HG03139 (cell line): ENCODE measurements around the gene CTAGE6.
"Not testable (repeated sequence)": the region's sequence is repeated elsewhere in the genome, so short reads cannot be mapped to it uniquely, and the experiment has no call there.

Experiments used
- ATAC-seq: cut with Tn5 transposase; IDR thresholded peaks from one replicate; pipeline ENCODE4 v1.9.1; 2021; ENCODE audit not compliant: unreplicated experiment

The CTAGE6 gene

GRCh38 chr7:143720335-143720734 lies 37.2 kb downstream of the CTAGE6 start:
- not testable (repeated sequence) for ATAC-seq

- ATAC-seq: not testable (repeated sequence)
Observed at GRCh38 chr7:143715543-143716193, 41.8 kb downstream of the CTAGE6 start.

DNA sequence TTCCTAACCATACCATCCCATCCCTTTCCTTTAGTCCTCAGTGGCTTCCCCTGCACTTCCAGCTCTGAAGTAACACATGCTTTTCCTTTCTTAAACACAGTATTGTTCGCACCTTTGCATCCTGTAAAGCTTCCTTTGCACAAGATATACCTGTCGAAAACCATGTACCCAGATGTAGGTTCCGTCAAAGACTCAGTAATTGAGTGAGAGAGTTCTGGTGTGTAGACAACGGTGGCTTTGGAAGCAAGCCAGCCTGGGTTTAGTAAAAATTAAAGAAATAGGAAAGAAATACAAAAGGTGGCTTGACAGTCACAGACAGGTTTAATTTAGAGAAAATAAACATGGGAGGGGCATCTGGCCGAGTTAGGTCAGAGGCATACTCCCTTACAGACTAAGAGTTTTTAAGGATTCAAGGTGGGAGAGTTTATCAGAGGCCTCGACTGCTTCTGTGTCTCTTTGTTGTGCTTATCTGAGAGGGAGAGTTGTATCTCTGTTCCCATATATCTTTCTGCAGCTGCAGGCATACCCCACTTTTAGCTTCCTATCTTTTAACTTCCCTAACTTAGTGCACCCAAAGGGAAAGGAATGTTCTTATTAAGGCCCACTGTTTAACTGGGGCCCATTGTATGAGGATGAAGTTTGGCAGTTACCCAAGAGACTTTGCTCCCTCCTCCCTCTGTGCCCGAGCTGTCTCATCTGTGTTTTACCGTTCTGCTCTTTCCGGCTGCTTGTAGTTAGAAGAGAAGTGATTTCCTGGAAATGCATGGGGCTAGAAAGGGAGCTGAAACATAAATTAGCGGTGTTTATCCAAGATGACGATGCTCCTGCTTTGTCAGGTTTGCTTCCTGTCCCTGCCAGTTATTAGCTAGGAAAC lies 42.7 kb downstream of the CTAGE6 start:
- ATAC-seq: not testable (repeated sequence)

GRCh38 chr7:143712381-143712780 lies 45.1 kb downstream of the CTAGE6 start:
- not testable (repeated sequence) for ATAC-seq

GRCh38 chr7:143711727-143712324 lies 45.7 kb downstream of the CTAGE6 start:
- not testable (repeated sequence) for ATAC-seq

GRCh38 chr7:143709895-143710294 lies 47.6 kb downstream of the CTAGE6 start:
- not testable (repeated sequence) for ATAC-seq
